GM21515 (cell line): Measurements from ENCODE around the gene HACE1.
"Not testable (repeated sequence)": the region's sequence is repeated elsewhere in the genome, so short reads cannot be mapped to it uniquely, and the experiment has no call there.

Experiments used
- ATAC-seq: cut with Tn5 transposase; IDR thresholded peaks from one replicate; pipeline ENCODE4 v1.9.1; 2021; ENCODE audit not compliant: unreplicated experiment

The HACE1 gene

DNA sequence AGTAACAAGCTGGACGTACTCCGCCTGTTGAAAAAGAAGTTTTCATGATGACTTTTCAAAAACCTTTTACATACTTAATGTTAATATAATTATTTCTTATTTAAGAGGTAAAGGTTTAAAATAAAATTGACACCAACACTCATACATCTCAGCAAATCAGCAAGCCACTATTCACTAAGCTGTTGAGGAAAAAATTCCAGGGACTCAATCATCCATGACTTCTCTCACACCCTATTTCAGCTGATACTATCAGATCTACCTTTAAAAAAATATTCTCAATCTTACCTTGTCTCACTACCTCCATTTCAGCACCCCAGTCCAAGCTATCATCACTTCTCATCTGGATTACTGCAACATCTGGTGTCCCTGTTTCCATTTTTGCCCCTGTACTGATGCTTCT lies 109.3 kb downstream of the HACE1 start:
- no peak for ATAC-seq

DNA sequence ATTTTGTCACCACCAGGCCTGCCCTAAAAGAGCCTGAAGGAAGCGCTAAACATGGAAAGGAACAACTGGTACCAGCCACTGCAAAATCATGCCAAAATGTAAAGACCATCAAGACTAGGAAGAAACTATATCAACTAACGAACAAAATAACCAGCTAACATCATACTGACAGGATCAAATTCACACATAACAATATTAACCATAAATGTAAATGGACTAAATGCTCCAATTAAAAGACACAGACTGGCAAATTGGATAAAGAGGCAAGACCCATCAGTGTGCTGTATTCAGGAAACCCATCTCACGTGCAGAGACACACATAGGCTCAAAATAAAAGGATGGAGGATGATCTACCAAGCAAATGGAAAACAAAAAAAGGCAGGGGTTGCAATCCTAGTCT lies 120.6 kb downstream of the HACE1 start:
- ATAC-seq, result not testable (repeated sequence)

DNA sequence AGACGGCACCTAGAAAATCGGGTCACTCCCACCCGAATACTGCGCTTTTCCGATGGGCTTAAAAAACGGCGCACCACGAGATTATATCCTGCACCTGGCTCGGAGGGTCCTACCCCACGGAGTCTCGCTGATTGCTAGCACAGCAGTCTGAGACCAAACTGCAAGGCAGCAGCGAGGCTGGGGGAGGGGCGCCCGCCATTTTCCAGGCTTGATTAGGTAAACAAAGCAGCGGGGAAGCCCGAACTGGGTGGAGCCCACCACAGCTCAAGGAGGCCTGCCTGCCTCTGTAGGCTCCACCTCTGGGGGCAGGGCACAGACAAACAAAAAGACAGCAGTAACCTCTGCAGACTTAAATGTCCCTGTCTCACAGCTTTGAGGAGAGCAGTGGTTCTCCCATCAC lies 122.2 kb downstream of the HACE1 start:
- not testable (repeated sequence) for ATAC-seq

DNA sequence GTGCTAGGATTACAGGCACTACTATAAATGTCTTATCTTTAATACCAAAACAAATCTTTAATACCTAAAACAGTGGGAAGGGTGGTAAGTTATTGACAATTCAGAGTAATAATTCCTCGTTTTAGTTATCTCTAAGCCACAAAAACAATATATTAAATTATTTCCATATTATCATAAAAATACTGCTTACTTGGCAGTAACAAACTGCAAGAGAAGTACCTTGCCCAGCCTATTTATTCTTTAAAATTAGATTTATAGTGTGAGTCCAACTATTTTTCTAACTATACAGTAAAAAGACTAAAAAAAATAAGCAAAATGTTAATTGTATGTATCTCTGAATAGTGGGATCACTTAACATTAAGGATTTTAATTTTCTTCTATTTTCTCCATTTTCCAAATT lies 123.2 kb downstream of the HACE1 start:
- ATAC-seq, result no peak

DNA sequence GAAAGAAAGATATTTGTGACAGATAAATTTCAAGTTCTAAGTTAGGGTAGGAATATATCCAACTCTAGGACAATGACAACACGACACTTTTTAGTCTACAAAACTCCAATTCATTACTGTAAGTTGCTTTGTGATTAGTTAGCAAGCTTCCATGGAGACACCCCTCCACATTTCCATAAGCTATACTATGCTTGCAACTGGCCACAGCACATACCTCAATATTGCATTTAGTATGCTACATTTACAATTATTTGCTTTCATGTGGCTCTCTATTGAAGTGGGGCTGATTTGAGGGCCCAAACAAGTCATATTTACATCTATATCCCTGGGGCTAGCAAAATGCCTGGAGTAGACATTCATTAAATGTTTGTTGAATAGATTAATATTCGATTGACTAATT lies 129.3 kb downstream of the HACE1 start:
- no peak for ATAC-seq

DNA sequence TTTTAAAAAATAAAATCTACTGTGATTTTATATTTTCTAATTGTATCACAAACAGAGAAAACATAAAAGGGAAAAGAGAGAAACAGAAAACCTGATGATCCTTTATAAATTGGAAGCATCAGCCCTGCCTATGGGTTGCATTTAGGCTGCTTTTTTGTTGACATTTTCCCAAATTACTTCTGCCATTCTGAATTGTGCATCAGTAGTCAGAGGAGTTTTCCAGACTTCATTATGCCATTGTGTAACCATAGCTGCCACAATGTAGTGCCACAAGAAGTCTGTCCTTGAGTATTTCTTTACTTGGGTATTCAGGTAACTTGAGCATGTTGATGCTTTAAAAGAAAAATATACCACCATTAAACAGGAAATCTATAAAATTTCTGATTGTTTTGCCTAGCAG lies 130.3 kb downstream of the HACE1 start:
- ATAC-seq, result no peak

DNA sequence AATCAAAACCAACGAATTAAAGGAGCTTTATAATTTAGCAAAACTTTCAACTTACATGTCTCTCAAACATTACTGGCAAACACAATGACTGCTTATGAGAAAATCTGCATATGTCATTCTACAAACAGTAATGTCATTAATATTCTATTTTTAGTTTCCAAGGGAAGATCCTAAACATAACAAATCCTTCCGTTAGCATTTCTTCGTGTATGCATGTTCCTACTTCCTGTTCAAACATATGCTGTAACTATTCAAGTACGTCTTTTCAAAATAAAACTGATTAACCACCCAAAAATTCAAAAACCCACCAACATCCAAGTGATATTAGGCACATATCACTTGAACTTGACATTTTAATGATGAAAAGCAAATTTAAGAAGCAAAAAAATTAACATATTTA lies 131.3 kb downstream of the HACE1 start:
- no peak for ATAC-seq

DNA sequence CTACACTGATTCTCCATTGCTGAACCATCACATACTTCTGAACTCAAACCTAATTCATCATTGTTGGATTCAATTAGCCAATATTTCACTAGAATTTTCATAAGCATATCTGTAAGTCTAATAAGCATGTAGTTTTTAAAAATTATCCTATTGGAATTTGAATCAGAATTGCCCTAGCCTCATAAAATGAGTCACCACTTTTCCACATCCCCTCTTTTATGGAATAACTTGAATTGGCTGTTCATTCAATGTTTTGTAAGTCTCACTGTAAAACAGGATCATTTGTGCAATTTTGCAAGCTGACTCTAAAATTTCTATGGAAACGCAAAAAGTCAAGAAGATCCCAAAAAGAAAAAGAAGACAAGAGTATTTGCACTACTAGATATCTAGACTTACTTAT lies 141.0 kb downstream of the HACE1 start:
- no peak for ATAC-seq

DNA sequence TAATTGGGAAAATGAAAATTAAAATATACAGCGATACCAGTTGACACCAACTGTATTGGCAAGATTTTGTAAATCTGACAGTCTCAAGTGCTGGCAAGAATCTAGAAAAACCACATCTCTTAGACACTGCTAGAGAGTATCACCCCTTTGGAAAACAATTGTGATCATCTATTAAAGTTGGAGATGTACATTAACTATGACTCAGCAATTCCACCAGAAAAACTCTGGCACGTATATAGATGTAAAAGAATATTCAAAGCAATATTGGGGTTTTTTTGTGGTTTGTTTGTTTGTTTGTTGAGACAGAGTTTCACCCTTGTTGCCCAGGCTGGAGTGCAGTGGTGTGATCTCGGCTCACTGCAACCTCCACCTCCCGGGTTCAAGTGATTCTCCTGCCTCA lies 142.9 kb downstream of the HACE1 start:
- no peak for ATAC-seq

DNA sequence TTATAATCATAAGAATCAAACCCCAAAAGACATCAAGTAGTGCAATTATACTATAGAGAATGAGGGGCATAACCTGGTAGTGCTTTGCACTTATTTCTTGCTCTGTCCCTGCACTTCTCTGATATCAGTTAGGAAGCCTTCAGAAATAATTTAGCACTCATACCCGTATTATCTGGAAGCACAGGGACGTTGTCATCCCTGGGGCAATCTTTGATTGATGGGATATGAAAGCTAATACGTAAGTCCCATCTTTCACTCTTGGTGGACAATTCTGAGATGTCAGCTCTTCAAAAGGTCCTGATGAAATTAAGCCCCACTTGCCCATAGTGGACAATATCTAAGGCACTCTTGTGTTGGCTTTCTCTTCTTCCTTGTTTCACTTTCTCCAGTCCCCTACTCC lies 144.9 kb downstream of the HACE1 start:
- ATAC-seq, result no peak

DNA sequence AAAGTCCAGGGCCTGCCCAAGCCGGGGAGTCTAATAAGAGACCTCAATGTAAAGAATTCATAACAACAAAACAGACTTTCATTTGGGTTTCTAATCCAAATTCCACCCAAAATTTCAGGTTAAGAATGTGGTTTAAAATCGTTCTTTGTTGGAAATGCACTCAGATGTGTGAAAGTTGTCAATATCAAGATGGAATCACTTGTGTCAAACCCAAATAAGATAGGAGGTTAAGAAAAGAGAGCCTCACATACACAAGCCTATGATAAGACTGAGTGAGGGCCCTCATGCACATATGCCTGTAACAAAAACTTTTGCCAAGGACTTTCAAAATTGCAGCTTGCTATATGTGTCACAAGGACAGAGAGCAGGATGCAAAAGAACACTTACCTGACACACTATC lies 145.7 kb downstream of the HACE1 start:
- no peak for ATAC-seq

DNA sequence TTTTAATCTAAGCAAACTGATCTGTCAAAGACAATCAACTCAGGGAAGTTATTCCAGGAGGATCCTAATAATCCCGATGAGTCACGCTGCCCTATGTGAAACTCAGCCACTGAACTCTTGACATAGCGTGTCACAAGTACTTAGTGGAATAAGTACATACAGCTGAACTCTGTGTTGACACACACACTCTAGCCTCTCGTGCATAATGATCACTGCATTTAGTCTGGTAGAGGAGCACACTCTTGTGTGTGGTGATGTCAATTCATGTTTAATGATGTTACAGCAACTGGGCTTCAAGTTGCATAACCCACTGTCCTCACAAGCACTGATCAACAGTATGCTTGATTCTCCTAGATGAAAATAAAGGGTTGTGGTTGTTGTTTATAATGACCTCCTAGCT lies 148.3 kb downstream of the HACE1 start:
- no peak for ATAC-seq

DNA sequence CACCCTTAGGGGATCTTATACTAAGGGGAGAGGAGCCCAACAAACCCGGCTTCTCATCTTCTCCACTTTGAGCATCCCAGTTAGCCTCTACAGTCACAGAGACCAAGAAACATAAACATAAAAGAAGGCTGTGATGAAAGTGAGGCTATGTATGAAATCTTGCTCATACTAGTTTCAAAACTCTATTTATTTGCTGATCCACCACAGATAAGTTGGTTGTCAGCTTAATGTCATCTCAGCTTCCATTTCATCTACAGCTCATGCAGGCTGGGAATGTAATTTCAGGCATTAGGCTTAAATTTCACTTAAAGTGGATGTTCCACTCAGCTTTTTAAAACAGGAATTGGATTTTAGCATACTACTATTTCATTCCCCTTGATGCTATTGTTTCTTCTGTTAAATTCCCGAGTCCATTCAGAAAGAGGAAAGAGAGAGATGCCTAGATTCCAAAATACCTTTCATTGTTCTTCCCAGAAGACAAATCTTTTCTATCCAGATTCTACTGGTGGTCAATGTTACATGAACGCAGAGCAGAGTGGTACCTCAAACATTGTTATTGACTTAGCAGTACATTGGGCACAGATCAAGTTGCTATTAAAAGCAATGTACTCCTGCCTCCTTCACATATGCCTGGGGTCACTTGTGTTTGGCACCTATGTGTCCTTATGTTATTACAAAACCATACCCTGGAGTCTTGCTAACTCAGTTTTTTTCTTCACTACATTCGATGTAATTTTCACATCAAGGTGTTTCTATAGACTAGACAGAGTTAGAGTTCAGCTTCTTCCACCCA lies 149.0 kb downstream of the HACE1 start:
- no peak for ATAC-seq

DNA sequence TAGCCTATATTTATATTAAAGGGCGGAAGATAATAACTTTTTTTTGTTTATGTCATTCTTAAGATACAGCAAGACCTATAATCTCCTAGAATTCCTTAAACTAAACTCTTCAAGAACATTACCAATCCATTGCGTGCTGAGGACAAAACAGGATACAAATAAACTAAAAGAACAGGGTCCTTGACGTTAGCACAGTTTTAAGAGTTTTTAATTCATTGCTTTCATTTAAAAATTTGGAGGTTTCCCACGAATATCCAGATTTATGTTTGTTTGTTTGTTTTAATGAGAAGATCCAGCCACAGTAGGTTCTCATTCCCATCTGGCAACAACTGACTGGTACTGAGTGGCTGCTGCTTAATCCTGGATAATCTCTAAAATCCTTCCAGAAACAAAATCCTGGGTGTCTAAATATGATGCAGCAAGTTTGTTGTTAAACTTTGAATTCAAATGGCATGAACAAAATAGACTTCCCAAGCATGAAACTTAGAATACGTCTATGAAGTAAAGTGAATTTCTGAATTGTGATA lies 153.7 kb downstream of the HACE1 start:
- ATAC-seq, result no peak

DNA sequence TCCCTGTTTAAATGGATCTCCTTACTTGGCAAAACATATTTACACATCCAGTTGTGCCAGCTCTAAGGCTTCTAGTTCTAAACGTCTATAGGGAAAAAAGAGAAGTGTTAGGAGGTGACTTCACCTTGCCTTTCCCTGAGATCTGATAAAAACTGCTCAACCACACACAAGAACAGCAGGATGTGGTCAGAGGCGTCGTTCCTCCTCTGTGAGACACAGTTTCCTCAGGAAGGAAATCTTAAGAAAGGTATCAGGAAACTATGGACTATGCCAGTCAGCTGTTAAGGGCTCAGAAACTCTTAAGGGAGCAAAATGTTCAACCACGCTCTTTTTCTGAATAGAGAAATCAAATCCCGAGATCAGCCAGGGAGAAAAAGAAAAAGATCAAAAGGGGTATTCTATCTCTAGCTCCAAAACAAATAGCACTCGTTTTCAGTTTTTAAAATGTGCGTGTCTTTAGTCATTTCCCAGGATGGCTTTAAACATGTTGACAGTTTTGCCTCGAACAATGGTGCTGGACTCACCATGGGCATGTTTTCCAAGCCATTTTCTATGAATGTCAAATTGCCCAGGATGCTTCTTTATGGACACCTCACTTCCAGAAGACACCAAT lies 154.5 kb downstream of the HACE1 start:
- ATAC-seq, result no peak

DNA sequence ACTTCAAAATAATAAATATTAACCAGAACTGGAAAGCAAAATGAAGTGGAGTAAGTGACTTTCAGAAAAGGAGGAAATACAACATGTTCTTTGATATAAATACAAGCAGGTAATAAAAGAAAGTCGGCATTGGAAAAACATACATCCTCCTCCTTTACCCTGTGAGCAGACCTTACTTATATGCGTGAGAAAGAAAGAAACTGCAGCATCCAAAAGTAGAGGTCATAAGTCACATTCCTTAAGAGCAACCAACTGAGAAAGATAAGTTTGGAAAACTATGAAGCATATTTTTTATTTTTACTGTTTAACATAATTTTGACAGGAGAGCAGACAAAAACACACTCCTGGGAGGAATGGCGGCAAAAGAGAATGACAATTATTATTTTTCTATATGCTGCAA lies 155.5 kb downstream of the HACE1 start:
- no peak for ATAC-seq

DNA sequence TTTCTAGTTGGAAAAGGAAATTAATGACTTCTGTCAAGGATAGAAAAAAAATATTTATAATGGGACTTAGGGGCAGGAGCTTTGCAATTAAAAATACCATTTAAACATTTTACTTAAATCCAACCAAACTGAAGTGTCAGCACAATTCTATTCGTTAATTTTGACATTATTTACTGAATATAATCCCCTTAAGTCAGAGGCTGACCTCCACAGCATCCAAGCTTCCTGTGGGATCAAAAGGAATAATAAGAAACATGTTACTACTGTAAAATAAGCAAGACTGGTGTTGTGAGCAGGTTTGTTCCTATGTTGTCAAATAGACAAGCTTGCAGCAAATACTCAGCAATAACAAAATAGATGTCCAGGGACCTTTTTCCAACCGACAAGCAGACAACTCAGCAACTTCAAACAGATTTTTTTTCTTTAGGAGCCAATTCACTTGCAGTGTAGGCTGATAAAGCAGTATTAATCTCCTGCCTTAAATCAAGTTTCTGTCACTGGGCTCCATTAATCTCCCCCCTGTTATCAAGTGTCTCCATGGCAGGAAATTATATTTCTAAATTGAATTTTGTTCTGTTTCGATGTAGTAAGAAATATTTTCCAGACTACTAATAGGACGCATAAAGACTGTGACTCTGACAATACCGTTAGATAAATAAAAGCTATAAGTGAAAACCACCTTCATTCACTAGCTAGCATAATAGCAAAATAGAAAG lies 157.4 kb downstream of the HACE1 start:
- ATAC-seq, result no peak

DNA sequence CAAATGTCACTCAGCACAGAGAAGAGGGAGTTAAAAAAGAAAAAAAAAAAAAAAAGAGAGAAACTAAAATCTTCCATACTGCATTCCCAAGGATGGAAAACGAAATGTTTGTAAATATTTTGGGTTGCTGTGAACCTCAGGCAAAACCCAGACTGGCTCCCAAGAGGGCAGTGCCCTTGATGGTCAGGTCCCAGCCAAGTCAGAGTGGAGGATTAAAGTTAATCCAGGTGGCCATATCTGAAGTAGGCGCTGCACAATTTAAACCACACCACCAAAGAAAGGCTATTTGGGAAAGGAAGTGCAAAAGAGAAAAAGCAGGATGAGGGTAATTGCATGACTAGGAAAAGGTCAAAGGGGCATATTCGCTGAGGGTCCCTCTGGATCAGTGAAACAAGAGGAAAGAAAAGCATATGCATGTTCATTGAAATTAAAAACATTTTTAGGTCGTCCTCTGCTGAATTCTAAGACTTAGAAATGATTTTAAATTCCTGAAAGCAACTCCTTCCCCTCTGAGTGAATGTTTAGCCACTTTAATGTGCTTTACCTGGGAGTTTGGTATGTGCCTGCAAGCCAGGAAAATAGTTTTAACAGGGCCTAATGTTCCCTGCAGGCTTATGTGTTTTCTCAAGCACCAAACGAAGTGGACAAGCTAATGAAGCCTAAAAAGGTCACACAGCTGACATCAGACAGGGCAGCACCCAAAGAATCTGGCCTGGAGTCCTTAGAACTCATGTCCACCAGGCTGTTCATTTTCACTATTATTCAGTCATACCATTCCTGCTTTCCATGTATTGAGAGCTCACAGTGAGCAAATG lies 159.1 kb downstream of the HACE1 start:
- no peak for ATAC-seq

DNA sequence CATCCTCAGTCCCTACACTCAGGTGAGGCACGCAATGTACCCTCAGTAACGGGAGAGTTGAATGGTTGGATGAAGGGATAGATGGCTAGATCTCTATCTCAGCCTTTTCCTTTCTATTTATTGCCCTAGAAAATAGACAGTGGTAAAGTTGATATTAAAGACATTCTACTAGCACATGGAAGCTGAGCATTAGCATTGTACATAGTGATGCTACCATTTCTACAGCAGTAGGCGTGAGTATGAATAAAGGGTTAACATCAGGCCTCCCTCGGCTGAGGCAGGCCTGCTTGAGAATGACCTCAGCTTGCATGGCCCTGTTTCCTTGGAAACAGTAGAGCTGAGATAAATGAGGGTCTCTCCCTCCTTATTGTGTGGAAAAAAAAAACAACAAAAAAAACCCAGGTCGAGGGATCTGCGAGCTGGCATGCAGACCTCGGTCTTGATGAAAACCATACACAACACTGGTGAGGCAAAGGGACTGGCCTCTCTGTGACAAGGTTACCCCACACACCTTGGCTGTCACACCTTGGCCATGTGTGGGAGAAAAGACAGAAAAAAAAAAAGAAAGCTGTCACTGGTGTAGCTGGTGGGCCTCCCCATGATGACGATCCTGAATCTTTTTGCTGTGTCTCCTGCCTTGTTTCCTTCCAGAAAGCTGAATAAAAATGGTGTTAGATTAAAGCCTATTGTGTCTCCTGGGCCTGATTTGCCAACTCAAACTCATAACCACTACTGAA lies 160.0 kb downstream of the HACE1 start:
- ATAC-seq, result no peak

DNA sequence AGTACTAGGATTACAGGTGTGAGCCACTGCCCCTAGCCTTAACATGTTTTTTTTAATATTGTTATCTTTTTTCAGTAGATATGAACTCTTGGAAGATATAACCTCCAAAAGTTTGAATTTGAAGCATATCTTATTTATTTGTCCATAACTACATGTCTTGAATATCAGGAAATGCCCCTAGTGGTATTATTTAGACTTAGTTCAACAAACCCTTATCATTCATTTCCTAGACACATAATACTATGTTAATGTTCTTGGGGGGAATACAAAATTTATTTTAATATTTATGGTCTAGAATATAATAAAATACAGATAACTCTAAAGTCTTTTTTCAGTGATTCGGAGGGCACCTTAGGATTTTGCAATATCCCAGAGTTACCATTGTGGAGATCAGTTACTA lies 160.7 kb downstream of the HACE1 start:
- ATAC-seq, result no peak
